Measurements from ENCODE around the gene HECW1. TPM values are rescaled to one million over a fixed set of nuclear protein-coding genes. Genes with fewer than 3 reads are reported as not detected.

Gene HECW1
- total RNA-seq, 3 donors from 2014 or later (not counting 1 experiment from before 2014, with no cell fraction given), result not detected

GRCh38 chr7:43469051-43469450 lies 356.6 kb downstream of the HECW1 start:
- Histone ChIP-seq H3K4me3 (ENCODE audit: low read length) (no peak overlapping the region), H3K27ac (ENCODE audit: low read length) (no peak overlapping the region), H3K36me3 (ENCODE audit: control insufficient read depth, insufficient read depth, low read length) (no peaks in the 10 kb centered on the region), H3K9me3 (ENCODE audit: control insufficient read depth, insufficient read depth, low read length) (no peaks in the 10 kb centered on the region), H3K4me1 (ENCODE audit: control insufficient read depth, insufficient read depth, low read length) (no peaks in the 10 kb centered on the region), H3K27me3 (ENCODE audit: control insufficient read depth, insufficient read depth, low read length) (no peaks in the 10 kb centered on the region)
- Mint-ChIP-seq H3K27me3 (ENCODE audit: low read depth in 2 of 2) (peaks cover 12 to 28% of the 10 kb centered on the region in 2 donors), H3K9me3 (no peaks in the 10 kb centered on the region), H3K4me3 (no peak overlapping the region), H3K36me3 (no peaks in the 10 kb centered on the region), H3K4me1 (peaks cover 4 to 5% of the 10 kb centered on the region in 2 donors), H3K27ac (no peak overlapping the region)
- no peak for TF ChIP-seq CTCF (IDR thresholded peaks at IDR 0.05)
- 92% methylated on average over 9 of the region's 10 CpGs for WGBS (ENCODE audit: insufficient coverage)
- DNase-seq, result no peak
- intact Hi-C loops (cut with micrococcal nuclease), result no loop called here
- ATAC-seq, result no peak

- ATAC-seq, result no peak
- Mint-ChIP-seq H3K4me1 (peaks cover 4 to 5% of the 10 kb centered on the region in 2 donors), H3K9me3 (no peaks in the 10 kb centered on the region), H3K36me3 (no peaks in the 10 kb centered on the region), H3K27me3 (ENCODE audit: low read depth in 2 of 2) (peaks cover 12 to 35% of the 10 kb centered on the region in 2 donors), H3K4me3 (no peak overlapping the region), H3K27ac (no peak overlapping the region)
- H3K27me3 ChIP-seq (ENCODE audit: control insufficient read depth, insufficient read depth, low read length), result no peaks in the 10 kb centered on the region
- H3K27ac ChIP-seq (ENCODE audit: low read length), result no peak overlapping the region
- H3K36me3 ChIP-seq (ENCODE audit: control insufficient read depth, insufficient read depth, low read length), result no peaks in the 10 kb centered on the region
- H3K4me3 ChIP-seq (ENCODE audit: low read length), result no peak overlapping the region
- intact Hi-C loops (cut with micrococcal nuclease), result no loop called here
- no peak for DNase-seq
- WGBS (ENCODE audit: insufficient coverage), result 78% methylated on average over 5 of the region's 5 CpGs
- no peaks in the 10 kb centered on the region for H3K4me1 ChIP-seq (ENCODE audit: control insufficient read depth, insufficient read depth, low read length)
- no peak for TF ChIP-seq CTCF (IDR thresholded peaks at IDR 0.05)
- no peaks in the 10 kb centered on the region for H3K9me3 ChIP-seq (ENCODE audit: control insufficient read depth, insufficient read depth, low read length)
Observed at GRCh38 chr7:43470110-43470509, 357.7 kb downstream of the HECW1 start.

- Mint-ChIP-seq H3K4me3 (no peak overlapping the region), H3K4me1 (peaks cover 5% of the 10 kb centered on the region in 2 donors), H3K9me3 (no peaks in the 10 kb centered on the region), H3K27me3 (ENCODE audit: low read depth in 2 of 2) (peaks cover 10 to 51% of the 10 kb centered on the region in 2 donors), H3K36me3 (no peaks in the 10 kb centered on the region), H3K27ac (no peak overlapping the region)
- no peak for TF ChIP-seq CTCF (IDR thresholded peaks at IDR 0.05)
- intact Hi-C loops (cut with micrococcal nuclease), result no loop called here
- no CpG with 5 or more reads among the region's 1 CpG for WGBS (ENCODE audit: insufficient coverage)
- DNase-seq, result no peak
- no peak for ATAC-seq
- no peaks in the 10 kb centered on the region for H3K4me1 ChIP-seq (ENCODE audit: control insufficient read depth, insufficient read depth, low read length)
- H3K27ac ChIP-seq (ENCODE audit: low read length), result no peak overlapping the region
- H3K9me3 ChIP-seq (ENCODE audit: control insufficient read depth, insufficient read depth, low read length), result no peaks in the 10 kb centered on the region
- no peaks in the 10 kb centered on the region for H3K36me3 ChIP-seq (ENCODE audit: control insufficient read depth, insufficient read depth, low read length)
- H3K27me3 ChIP-seq (ENCODE audit: control insufficient read depth, insufficient read depth, low read length), result no peaks in the 10 kb centered on the region
- no peak overlapping the region for H3K4me3 ChIP-seq (ENCODE audit: low read length)
Observed at GRCh38 chr7:43475983-43476382, 363.5 kb downstream of the HECW1 start.

- H3K4me3 Mint-ChIP-seq, result no peak overlapping the region
- H3K36me3 ChIP-seq (ENCODE audit: control insufficient read depth, insufficient read depth, low read length), result no peaks in the 10 kb centered on the region
- H3K27ac Mint-ChIP-seq, result no peak overlapping the region
- H3K4me1 Mint-ChIP-seq, result peaks cover 5% of the 10 kb centered on the region in 2 donors
- no peak for DNase-seq
- H3K9me3 Mint-ChIP-seq, result no peaks in the 10 kb centered on the region
- no peaks in the 10 kb centered on the region for H3K36me3 Mint-ChIP-seq
- WGBS (ENCODE audit: insufficient coverage), result no CpG with 5 or more reads among the region's 2 CpGs
- no peak overlapping the region for H3K27ac ChIP-seq (ENCODE audit: low read length)
- intact Hi-C loops (cut with micrococcal nuclease), result no loop called here
- H3K4me1 ChIP-seq (ENCODE audit: control insufficient read depth, insufficient read depth, low read length), result no peaks in the 10 kb centered on the region
- H3K27me3 Mint-ChIP-seq (ENCODE audit: low read depth in 2 of 2), result peaks cover 11 to 45% of the 10 kb centered on the region in 2 donors
- no peaks in the 10 kb centered on the region for H3K27me3 ChIP-seq (ENCODE audit: control insufficient read depth, insufficient read depth, low read length)
- no peak overlapping the region for H3K4me3 ChIP-seq (ENCODE audit: low read length)
- H3K9me3 ChIP-seq (ENCODE audit: control insufficient read depth, insufficient read depth, low read length), result no peaks in the 10 kb centered on the region
- TF ChIP-seq CTCF (IDR thresholded peaks at IDR 0.05), result no peak
- ATAC-seq, result no peak
Observed at GRCh38 chr7:43476896-43477295, 364.4 kb downstream of the HECW1 start.

All from natural killer cell (primary cell).